K562 (cell line): Measurements from ENCODE around the gene MEIS1. TPM values are rescaled to one million over a fixed set of nuclear protein-coding genes. Genes with fewer than 3 reads are reported as not detected.

Experiments used
- ATAC-seq: fragments of 200-7000 bp; cut with Tn5 transposase; 3 replicates; pipeline ENCODE4 v1.9.1; 2020; ENCODE audit warnings: moderate library complexity
- BruUV-seq: library from RNA; stranded (reverse); fragments of 400-500 nt; replicated peaks from 2 replicates; lab custom pipeline; 2021; lab: Mats Ljungman, UMichigan
- CTCF ChIA-PET: fragments of 300-600 bp; formaldehyde crosslinking; extraction: SDS; loops from one replicate; lab custom pipeline; 2021; ENCODE audit warnings: low intra/inter-chr PET ratio; lab: Yijun Ruan, JAX
- POLR2A ChIA-PET: fragments of 300-600, 350-650 bp; sonication (Branson Sonifier 250); formaldehyde crosslinking; extraction: SDS; loops from one replicate; lab custom pipeline; 2021; ENCODE audit warnings: antibody characterized with exemption, inconsistent platforms; lab: Yijun Ruan, JAX
- DNase-seq, 4 experiments: peaks; one replicate each; pipeline versions ENCODE4 v3.0.0 to v3.0.0-alpha.2; 2011 to 2018; ENCODE audit warnings: low spot score in 3 of 4, mixed read lengths in 3 of 4; ENCODE audit errors: extremely low read depth in 1 of 4
- FAIRE-seq: peaks from 2 replicates; lab custom pipeline; 2011; peaks lifted over from hg19 to GRCh38; lab: Jason Lieb, UNC
- H2AFZ ChIP-seq: 2 replicates; pipeline ENCODE4 v1.6.0; 2011; ENCODE audit warnings: low read depth, low read length, control low read depth, inconsistent platforms
- H3K27ac ChIP-seq: fragments of 200-600 bp; 3 replicates; pipeline ENCODE4 v1.8.0; 2011; ENCODE audit warnings: low read depth, mild to moderate bottlenecking, control low read depth, inconsistent platforms, low read length, moderate library complexity, mixed read lengths; ENCODE audit errors: extremely low read depth
- H3K27me3 ChIP-seq, 2 experiments: fragments of 300-600 bp in 1 of 2; 2 replicates in 1 of 2; 3 replicates in 1 of 2; pipeline versions ENCODE4 v1.6.0 to v1.8.0; 2011; ENCODE audit warnings: inconsistent platforms in 2 of 2, low read length in 2 of 2, mild to moderate bottlenecking in 1 of 2, mixed read lengths in 1 of 2, moderate library complexity in 1 of 2; ENCODE audit not compliant: control insufficient read depth in 2 of 2, insufficient read depth in 2 of 2
- H3K36me3 ChIP-seq: fragments of 300-600 bp; 3 replicates; pipeline ENCODE4 v1.8.0; 2011; ENCODE audit warnings: mild to moderate bottlenecking, low read length, inconsistent platforms; ENCODE audit not compliant: control insufficient read depth, insufficient read depth
- H3K4me1 ChIP-seq, 2 experiments: fragments of 200-600 bp in 1 of 2; replicated peaks in 1 of 2; 2 replicates in 1 of 2; 3 replicates in 1 of 2; pipeline versions ENCODE4 v1.5.1 to v1.8.0; 2011; ENCODE audit warnings: inconsistent platforms in 2 of 2, low read length in 2 of 2, mild to moderate bottlenecking in 1 of 2, mixed read lengths in 1 of 2, moderate library complexity in 1 of 2; ENCODE audit not compliant: control insufficient read depth in 2 of 2, insufficient read depth in 2 of 2
- H3K4me2 ChIP-seq: 2 replicates; pipeline ENCODE4 v1.6.1; 2011; ENCODE audit warnings: low read length, control low read depth, inconsistent platforms, mixed read lengths; ENCODE audit not compliant: insufficient read depth
- H3K4me3 ChIP-seq: fragments of 200-600 bp; sonication (generic), shearing (Covaris generic); 2 replicates; pipeline ENCODE4 v1.5.1; 2016; ENCODE audit warnings: control low read depth, inconsistent platforms
- H3K79me2 ChIP-seq: fragments of 200-600 bp; 3 replicates; pipeline ENCODE4 v1.8.0; 2011; ENCODE audit warnings: low read length, inconsistent platforms; ENCODE audit not compliant: control insufficient read depth, insufficient read depth
- H3K9ac ChIP-seq, 2 experiments: 2 replicates each; pipeline versions ENCODE4 v1.6.0 to v1.6.1; 2011; ENCODE audit warnings: low read depth in 2 of 2, low read length in 2 of 2, control low read depth in 1 of 2, inconsistent platforms in 1 of 2, mild to moderate bottlenecking in 1 of 2, mixed read lengths in 1 of 2; ENCODE audit not compliant: insufficient read depth in 1 of 2
- H3K9me1 ChIP-seq: one replicate; pipeline ENCODE4 v1.6.0; 2011; ENCODE audit warnings: inconsistent platforms, mild to moderate bottlenecking, low read length, moderate library complexity; ENCODE audit not compliant: control insufficient read depth, insufficient read depth
- H3K9me3 ChIP-seq: replicated peaks from 2 replicates; pipeline ENCODE4 v1.5.1; 2011; ENCODE audit warnings: low read depth, low read length, inconsistent platforms; ENCODE audit not compliant: control insufficient read depth, insufficient read depth
- H4K20me1 ChIP-seq: replicated peaks from 2 replicates; pipeline ENCODE4 v1.6.1; 2011; ENCODE audit warnings: low read length, inconsistent platforms, mixed read lengths; ENCODE audit not compliant: control insufficient read depth, insufficient read depth
- GATAD2A ChIP-seq: fragments of 450-650 bp; IDR thresholded peaks from 2 replicates; pipeline ENCODE4 v1.6.1; 2017
- RFX7 ChIP-seq: fragments of 250-450 bp; sonication (Bioruptor Pico); IDR thresholded peaks from 2 replicates; pipeline ENCODE4 v1.5.1; 2021; ENCODE audit warnings: mild to moderate bottlenecking
- SAFB ChIP-seq: fragments of 200-400 bp; formaldehyde crosslinking; IDR thresholded peaks from 2 replicates; pipeline ENCODE4 v1.6.1; 2017; ENCODE audit warnings: low read depth, low read length, borderline replicate concordance
- ZNF408 ChIP-seq: fragments of 250-450 bp; sonication (Bioruptor Pico); IDR thresholded peaks from 2 replicates; pipeline ENCODE4 v1.4.0; 2020; ENCODE audit warnings: low read depth, mild to moderate bottlenecking, moderate library complexity
- ZNF76 ChIP-seq: fragments of 250-450 bp; sonication (Bioruptor Pico); IDR thresholded peaks from 2 replicates; pipeline ENCODE4 v1.4.0; 2020; ENCODE audit warnings: mild to moderate bottlenecking, moderate library complexity, borderline replicate concordance
- WGBS: fragments of 100-300 bp; shearing (Covaris generic); methylation state at CpG from one replicate; pipeline ENCODE4 v1.1.6; 2016; ENCODE audit warnings: low coverage, mixed read lengths; ENCODE audit not compliant: insufficient coverage; ENCODE audit errors: missing lambda C conversion rate; 5-methylcytosine and 5-hydroxymethylcytosine counted together
- in situ Hi-C: fragments of 300-500 bp; cut with MboI; formaldehyde crosslinking; loops from 4 replicates; pipeline ENCODE4 v1.15.0; 2018; ENCODE audit warnings: inconsistent platforms, mixed read lengths
- intact Hi-C: fragments of 100-400 bp; cut with micrococcal nuclease; formaldehyde crosslinking; loops from 2 replicates; pipeline ENCODE4 v1.14.2; 2022
- polyA plus RNA-seq, 8 experiments: library from polyadenylated mRNA; depleted of rRNA in 4 of 8; stranded (reverse) in 5 of 8; unstranded in 3 of 8; fragments of >200 nt; fragmentation: Nextera tagmentation in 2 of 8; fragmentation: Illumina TruSeq in 1 of 8; extraction: Ambion mirVana in 2 of 8; extraction: Trizol in 1 of 8; gene quantifications; 2 replicates each; pipeline versions ENCODE4 v1.2.1 to v1.2.3, GENCODE V29; 2011 to 2014; ENCODE audit warnings: inconsistent platforms in 1 of 8, missing spikeins in 1 of 8
- total RNA-seq, 7 experiments: library from RNA; depleted of rRNA in 6 of 7; stranded (reverse); fragments of >200 nt in 6 of 7; fragmentation: Illumina TruSeq in 2 of 7; extraction: Trizol in 2 of 7; gene quantifications; 2 replicates each; pipeline versions ENCODE4 v1.2.1 to v1.2.3, GENCODE V29; 2011 to 2021; ENCODE audit warnings: low replicate concordance in 1 of 7
- TF ChIP-seq, protein P1 (sequence below), 2 experiments: fragments of 450-650 bp; IDR thresholded peaks; 2 replicates each; pipeline ENCODE4 v1.6.1; 2018; ENCODE audit warnings: mild to moderate bottlenecking in 2 of 2, low read depth in 1 of 2; ENCODE audit not compliant: partially characterized antibody in 2 of 2
- TF ChIP-seq, protein P2 (sequence below): fragments of 250-450 bp; sonication (Bioruptor Pico); IDR thresholded peaks from 2 replicates; pipeline ENCODE4 v1.4.0; 2020; ENCODE audit warnings: mild to moderate bottlenecking, moderate library complexity
- TF ChIP-seq, protein P3 (sequence below): fragments of 250-450 bp; sonication (Bioruptor Pico); IDR thresholded peaks from 2 replicates; pipeline ENCODE4 v1.5.0; 2020; ENCODE audit warnings: mild to moderate bottlenecking, borderline replicate concordance

Gene MEIS1
- total and polyA plus RNA-seq, 9 of the 15 experiments (the other 6 are each of a cell fraction or from before 2014, with no cell fraction given), result 2.3 to 9.0 (median 5.9) TPM

DNA sequence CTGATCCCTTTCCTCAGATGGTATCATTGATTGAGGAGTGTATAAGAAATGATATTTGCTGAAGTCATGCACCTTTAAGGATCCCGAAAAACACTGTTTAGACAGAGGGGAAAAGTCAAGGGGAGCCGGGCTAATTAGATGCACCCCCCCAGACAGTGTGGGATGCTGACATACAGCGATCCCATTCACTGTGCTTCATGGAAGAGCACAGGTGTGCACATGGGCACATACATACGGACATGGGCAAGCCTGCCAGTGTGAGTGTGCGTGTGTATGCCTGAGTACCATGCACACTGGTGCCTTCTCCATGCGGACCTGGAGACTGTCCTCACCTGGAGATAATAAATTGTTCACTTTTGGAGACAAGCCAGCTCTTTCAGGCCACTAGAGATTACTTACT lies 22.6 kb downstream of the MEIS1 start (continued):
- TF ChIP-seq, protein P1, sequence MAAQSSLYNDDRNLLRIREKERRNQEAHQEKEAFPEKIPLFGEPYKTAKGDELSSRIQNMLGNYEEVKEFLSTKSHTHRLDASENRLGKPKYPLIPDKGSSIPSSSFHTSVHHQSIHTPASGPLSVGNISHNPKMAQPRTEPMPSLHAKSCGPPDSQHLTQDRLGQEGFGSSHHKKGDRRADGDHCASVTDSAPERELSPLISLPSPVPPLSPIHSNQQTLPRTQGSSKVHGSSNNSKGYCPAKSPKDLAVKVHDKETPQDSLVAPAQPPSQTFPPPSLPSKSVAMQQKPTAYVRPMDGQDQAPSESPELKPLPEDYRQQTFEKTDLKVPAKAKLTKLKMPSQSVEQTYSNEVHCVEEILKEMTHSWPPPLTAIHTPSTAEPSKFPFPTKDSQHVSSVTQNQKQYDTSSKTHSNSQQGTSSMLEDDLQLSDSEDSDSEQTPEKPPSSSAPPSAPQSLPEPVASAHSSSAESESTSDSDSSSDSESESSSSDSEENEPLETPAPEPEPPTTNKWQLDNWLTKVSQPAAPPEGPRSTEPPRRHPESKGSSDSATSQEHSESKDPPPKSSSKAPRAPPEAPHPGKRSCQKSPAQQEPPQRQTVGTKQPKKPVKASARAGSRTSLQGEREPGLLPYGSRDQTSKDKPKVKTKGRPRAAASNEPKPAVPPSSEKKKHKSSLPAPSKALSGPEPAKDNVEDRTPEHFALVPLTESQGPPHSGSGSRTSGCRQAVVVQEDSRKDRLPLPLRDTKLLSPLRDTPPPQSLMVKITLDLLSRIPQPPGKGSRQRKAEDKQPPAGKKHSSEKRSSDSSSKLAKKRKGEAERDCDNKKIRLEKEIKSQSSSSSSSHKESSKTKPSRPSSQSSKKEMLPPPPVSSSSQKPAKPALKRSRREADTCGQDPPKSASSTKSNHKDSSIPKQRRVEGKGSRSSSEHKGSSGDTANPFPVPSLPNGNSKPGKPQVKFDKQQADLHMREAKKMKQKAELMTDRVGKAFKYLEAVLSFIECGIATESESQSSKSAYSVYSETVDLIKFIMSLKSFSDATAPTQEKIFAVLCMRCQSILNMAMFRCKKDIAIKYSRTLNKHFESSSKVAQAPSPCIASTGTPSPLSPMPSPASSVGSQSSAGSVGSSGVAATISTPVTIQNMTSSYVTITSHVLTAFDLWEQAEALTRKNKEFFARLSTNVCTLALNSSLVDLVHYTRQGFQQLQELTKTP (IDR thresholded peaks at IDR 0.05; ENCODE audit: low read depth in 1 of 2, partially characterized antibody in 2 of 2), result no peak
- TF ChIP-seq GATAD2A, result no peak
- no peak for TF ChIP-seq RFX7
- TF ChIP-seq SAFB, result no peak
- no peak for TF ChIP-seq ZNF76 (CRISPR knock-in tag)
- TF ChIP-seq, all 486 proteins: peak for 0

DNA sequence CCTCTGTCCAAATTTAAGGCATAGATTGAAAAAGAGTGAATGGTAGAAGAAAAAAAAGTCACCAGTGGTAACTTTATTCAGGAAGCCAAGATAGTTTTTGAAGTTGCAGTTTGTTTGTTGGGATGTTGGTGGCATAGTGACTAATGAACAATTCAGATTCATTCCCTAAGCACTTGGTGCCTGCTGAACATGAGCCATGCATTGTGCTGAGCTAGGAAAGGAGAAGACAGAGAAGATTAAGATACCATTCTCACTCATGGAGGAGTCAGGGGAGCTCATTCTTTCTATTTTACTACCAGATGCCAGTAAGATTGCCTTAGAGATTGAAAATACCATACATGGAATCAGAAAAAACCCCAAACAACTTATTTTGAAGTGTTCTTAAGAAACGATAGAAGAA lies 25.1 kb downstream of the MEIS1 start:
- Histone ChIP-seq H2AFZ (no peak overlapping the region), H3K27ac (no peak overlapping the region), H3K4me1 (peaks cover 0 to 1% of the 10 kb centered on the region in 2 experiments; a peak in 2 of 5 replicates), H3K4me3 (no peak overlapping the region), H3K36me3 (no peaks in the 10 kb centered on the region; the same call in 2 of the 3 replicates), H3K9ac (no peak overlapping the region), H3K79me2 (no peaks in the 10 kb centered on the region), H4K20me1 (no peaks in the 10 kb centered on the region), H3K27me3 (no peaks in the 10 kb centered on the region), H3K9me3 (no peaks in the 10 kb centered on the region), H3K9me1 (no peaks in the 10 kb centered on the region), H3K4me2 (no peak overlapping the region)
- intact Hi-C loops (no loop called here), in situ Hi-C loops (no loop called here)
- ChIA-PET POLR2A (no interaction called here), CTCF (no interaction called here)
- WGBS, result 29% methylated on average over 1 of the region's 1 CpG
- FAIRE-seq (no peak), ATAC-seq (no peak), DNase-seq (no peak)
- no TSS peak for BruUV-seq
- no peak for TF ChIP-seq ZNF408 (CRISPR knock-in tag)
- TF ChIP-seq, protein P2, sequence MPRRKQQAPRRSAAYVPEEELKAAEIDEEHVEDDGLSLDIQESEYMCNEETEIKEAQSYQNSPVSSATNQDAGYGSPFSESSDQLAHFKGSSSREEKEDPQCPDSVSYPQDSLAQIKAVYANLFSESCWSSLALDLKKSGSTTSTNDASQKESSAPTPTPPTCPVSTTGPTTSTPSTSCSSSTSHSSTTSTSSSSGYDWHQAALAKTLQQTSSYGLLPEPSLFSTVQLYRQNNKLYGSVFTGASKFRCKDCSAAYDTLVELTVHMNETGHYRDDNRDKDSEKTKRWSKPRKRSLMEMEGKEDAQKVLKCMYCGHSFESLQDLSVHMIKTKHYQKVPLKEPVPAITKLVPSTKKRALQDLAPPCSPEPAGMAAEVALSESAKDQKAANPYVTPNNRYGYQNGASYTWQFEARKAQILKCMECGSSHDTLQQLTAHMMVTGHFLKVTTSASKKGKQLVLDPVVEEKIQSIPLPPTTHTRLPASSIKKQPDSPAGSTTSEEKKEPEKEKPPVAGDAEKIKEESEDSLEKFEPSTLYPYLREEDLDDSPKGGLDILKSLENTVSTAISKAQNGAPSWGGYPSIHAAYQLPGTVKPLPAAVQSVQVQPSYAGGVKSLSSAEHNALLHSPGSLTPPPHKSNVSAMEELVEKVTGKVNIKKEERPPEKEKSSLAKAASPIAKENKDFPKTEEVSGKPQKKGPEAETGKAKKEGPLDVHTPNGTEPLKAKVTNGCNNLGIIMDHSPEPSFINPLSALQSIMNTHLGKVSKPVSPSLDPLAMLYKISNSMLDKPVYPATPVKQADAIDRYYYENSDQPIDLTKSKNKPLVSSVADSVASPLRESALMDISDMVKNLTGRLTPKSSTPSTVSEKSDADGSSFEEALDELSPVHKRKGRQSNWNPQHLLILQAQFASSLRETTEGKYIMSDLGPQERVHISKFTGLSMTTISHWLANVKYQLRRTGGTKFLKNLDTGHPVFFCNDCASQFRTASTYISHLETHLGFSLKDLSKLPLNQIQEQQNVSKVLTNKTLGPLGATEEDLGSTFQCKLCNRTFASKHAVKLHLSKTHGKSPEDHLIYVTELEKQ (CRISPR knock-in tag), result no peak
- TF ChIP-seq, protein P3, sequence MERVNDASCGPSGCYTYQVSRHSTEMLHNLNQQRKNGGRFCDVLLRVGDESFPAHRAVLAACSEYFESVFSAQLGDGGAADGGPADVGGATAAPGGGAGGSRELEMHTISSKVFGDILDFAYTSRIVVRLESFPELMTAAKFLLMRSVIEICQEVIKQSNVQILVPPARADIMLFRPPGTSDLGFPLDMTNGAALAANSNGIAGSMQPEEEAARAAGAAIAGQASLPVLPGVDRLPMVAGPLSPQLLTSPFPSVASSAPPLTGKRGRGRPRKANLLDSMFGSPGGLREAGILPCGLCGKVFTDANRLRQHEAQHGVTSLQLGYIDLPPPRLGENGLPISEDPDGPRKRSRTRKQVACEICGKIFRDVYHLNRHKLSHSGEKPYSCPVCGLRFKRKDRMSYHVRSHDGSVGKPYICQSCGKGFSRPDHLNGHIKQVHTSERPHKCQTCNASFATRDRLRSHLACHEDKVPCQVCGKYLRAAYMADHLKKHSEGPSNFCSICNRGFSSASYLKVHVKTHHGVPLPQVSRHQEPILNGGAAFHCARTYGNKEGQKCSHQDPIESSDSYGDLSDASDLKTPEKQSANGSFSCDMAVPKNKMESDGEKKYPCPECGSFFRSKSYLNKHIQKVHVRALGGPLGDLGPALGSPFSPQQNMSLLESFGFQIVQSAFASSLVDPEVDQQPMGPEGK (CRISPR knock-in tag), result no peak
